B cell (primary cell): ENCODE data around the gene RDH13. TPM values are rescaled to one million over a fixed set of nuclear protein-coding genes. Genes with fewer than 3 reads are reported as not detected.

Experiments
- ATAC-seq: fragments of 200-7000 bp; cut with Tn5 transposase; one replicate; pipeline ENCODE4 v1.10.0; 2021; ENCODE audit warnings: low read depth, mild to moderate bottlenecking, moderate number of reproducible peaks, moderate library complexity
- CTCF ChIA-PET: fragments of 350-600 bp; sonication (Branson Sonifier 250); formaldehyde crosslinking; loops from one replicate; lab custom pipeline; 2021; ENCODE audit warnings: antibody characterized with exemption, inconsistent platforms; lab: Charles Lee
- POLR2A ChIA-PET: fragments of 350-600 bp; sonication (Branson Sonifier 250); formaldehyde crosslinking; loops from one replicate; lab custom pipeline; 2021; ENCODE audit warnings: antibody characterized with exemption; lab: Charles Lee
- DNase-seq: peaks from one replicate; pipeline ENCODE4 v3.0.0; 2013
- H2AFZ ChIP-seq: 2 replicates; pipeline ENCODE4 v1.6.1; 2012; ENCODE audit warnings: mild to moderate bottlenecking, low read depth, low read length; ENCODE audit not compliant: insufficient read depth, poor library complexity, severe bottlenecking
- H3K27ac ChIP-seq, 2 donors: 1 replicate in 1 of 2; 2 replicates in 1 of 2; pipeline ENCODE4 v1.5.1; 2012 to 2013; ENCODE audit warnings: low read length in 2 of 2, mild to moderate bottlenecking in 2 of 2, moderate library complexity in 1 of 2
- H3K27me3 ChIP-seq, 4 experiments: fragments of 200-600 bp in 1 of 4; sonication (generic) in 1 of 4; replicated peaks in 1 of 4; 1 replicate in 2 of 4; 2 replicates in 2 of 4; pipeline versions ENCODE4 v1.6.1 to v1.7.0; 2013 to 2016; ENCODE audit warnings: low read length in 3 of 4, mild to moderate bottlenecking in 2 of 4, mixed read lengths in 1 of 4, moderate library complexity in 1 of 4; ENCODE audit not compliant: insufficient read depth in 4 of 4, control insufficient read depth in 3 of 4; ENCODE audit errors: control extremely low read depth in 1 of 4
- H3K36me3 ChIP-seq, 2 experiments: replicated peaks in 1 of 2; 1 replicate in 1 of 2; 2 replicates in 1 of 2; pipeline versions ENCODE4 v1.6.1 to v1.7.1; 2013; ENCODE audit warnings: low read length in 1 of 2; ENCODE audit not compliant: insufficient read depth in 2 of 2, control insufficient read depth in 1 of 2; ENCODE audit errors: control extremely low read depth in 1 of 2, extremely low read depth in 1 of 2
- H3K4me1 ChIP-seq, 2 donors: fragments of 200-600 bp in 1 of 2; sonication (generic) in 1 of 2; 1 replicate in 1 of 2; 2 replicates in 1 of 2; pipeline versions ENCODE4 v1.5.1 to v1.6.1; 2013 to 2017; ENCODE audit warnings: low read length in 2 of 2; ENCODE audit not compliant: control insufficient read depth in 2 of 2, insufficient read depth in 2 of 2
- H3K4me2 ChIP-seq: replicated peaks from 2 replicates; pipeline ENCODE3; 2012; ENCODE audit warnings: mild to moderate bottlenecking, low read depth, low read length; ENCODE audit not compliant: poor library complexity, severe bottlenecking
- H3K4me3 ChIP-seq, 5 experiments: fragments of 200-600 bp in 1 of 5; sonication (generic) in 1 of 5; 1 replicate in 3 of 5; 2 replicates in 2 of 5; pipeline versions ENCODE4 v1.5.1 to v1.7.0; 2011 to 2016; ENCODE audit warnings: low read length in 4 of 5, mild to moderate bottlenecking in 4 of 5, low read depth in 2 of 5, control low read depth in 1 of 5, moderate library complexity in 1 of 5; ENCODE audit not compliant: insufficient read depth in 1 of 5; ENCODE audit errors: control extremely low read depth in 1 of 5, extremely low read depth in 1 of 5
- H3K79me2 ChIP-seq: fragments of 200-600 bp; sonication (generic); one replicate; pipeline ENCODE4 v1.6.0; 2016; ENCODE audit warnings: low read length; ENCODE audit not compliant: control insufficient read depth, insufficient read depth
- H3K9ac ChIP-seq: fragments of 200-600 bp; sonication (generic); 2 replicates; pipeline ENCODE4 v1.6.1; 2017; ENCODE audit warnings: mild to moderate bottlenecking, low read length, moderate library complexity
- H3K9me3 ChIP-seq, 3 donors: one replicate each; pipeline versions ENCODE4 v1.6.1 to v1.7.1; 2013; ENCODE audit warnings: low read length in 2 of 3; ENCODE audit not compliant: control insufficient read depth in 2 of 3, insufficient read depth in 1 of 3; ENCODE audit errors: control extremely low read depth in 1 of 3
- H4K20me1 ChIP-seq: 2 replicates; pipeline ENCODE4 v1.6.0; 2012; ENCODE audit warnings: mild to moderate bottlenecking, low read length; ENCODE audit not compliant: insufficient read depth, control insufficient read depth, poor library complexity, severe bottlenecking
- H3K27ac Mint-ChIP-seq: one replicate; pipeline ENCODE4 v1.8.0; 2021; ENCODE audit warnings: mixed read lengths
- H3K27me3 Mint-ChIP-seq: one replicate; pipeline ENCODE4 v1.8.0; 2021; ENCODE audit warnings: mixed read lengths
- H3K4me1 Mint-ChIP-seq: one replicate; pipeline ENCODE4 v1.8.0; 2021; ENCODE audit warnings: mixed read lengths
- H3K4me3 Mint-ChIP-seq: one replicate; pipeline ENCODE4 v1.8.0; 2021; ENCODE audit warnings: mixed read lengths
- H3K9me3 Mint-ChIP-seq: one replicate; pipeline ENCODE4 v1.8.0; 2022; ENCODE audit warnings: mixed read lengths; ENCODE audit not compliant: insufficient read depth
- EZH2 ChIP-seq: IDR thresholded peaks from 2 replicates; pipeline ENCODE4 v1.6.1; 2012; ENCODE audit warnings: borderline replicate concordance, low read depth, mild to moderate bottlenecking, moderate library complexity, low read length; ENCODE audit not compliant: insufficient read depth, poor library complexity, severe bottlenecking
- WGBS: methylation state at CpG from one replicate; pipeline ENCODE4 v1.1.5; 2013; ENCODE audit warnings: missing lambda C conversion rate; ENCODE audit not compliant: insufficient coverage; 5-methylcytosine and 5-hydroxymethylcytosine counted together
- intact Hi-C: fragments of 100-400 bp; cut with micrococcal nuclease; formaldehyde crosslinking; loops from one replicate; pipeline ENCODE4 v1.10.0; 2022
- polyA plus RNA-seq: library from polyadenylated mRNA; depleted of rRNA; stranded (reverse); fragments of >200 nt; gene quantifications from 2 replicates; pipeline ENCODE4 v1.2.3, GENCODE V29; 2012
- total RNA-seq, 2 donors: library from RNA; stranded (reverse); fragments of 120-200 nt in 1 of 2; gene quantifications; 1 replicate in 1 of 2; 2 replicates in 1 of 2; pipeline versions ENCODE4 v1.2.3 to v1.2.4, GENCODE V29; 2013 to 2022
- TF ChIP-seq, protein P1 (sequence below): fragments of 200-600 bp; IDR thresholded peaks from one replicate; pipeline ENCODE4 v1.8.0; 2022; ENCODE audit warnings: antibody characterized with exemption, mild to moderate bottlenecking

The RDH13 gene
- total and polyA plus RNA-seq, 2 donors (not counting 1 experiment from before 2014, with no cell fraction given) = 17.5 to 20.4 TPM

DNA sequence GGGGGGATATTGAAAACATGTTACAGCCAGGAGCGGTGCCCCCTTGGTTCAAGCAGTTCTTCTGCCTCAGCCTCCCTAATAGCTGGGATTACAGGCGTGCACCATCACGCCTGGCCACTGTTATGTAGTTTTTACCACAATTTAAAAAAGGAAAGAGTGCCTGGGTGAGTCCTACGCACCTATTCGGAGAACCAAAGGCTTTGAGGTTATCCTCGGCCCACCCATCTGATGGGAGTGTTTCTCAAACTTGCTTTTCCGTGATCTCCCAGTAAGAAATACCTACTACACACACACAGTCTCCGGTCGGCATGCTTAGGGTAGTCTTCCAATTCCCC, 20.6 kb downstream of the RDH13 start:
- ATAC-seq = no peak
- no peak overlapping the region for H3K4me3 ChIP-seq

DNA sequence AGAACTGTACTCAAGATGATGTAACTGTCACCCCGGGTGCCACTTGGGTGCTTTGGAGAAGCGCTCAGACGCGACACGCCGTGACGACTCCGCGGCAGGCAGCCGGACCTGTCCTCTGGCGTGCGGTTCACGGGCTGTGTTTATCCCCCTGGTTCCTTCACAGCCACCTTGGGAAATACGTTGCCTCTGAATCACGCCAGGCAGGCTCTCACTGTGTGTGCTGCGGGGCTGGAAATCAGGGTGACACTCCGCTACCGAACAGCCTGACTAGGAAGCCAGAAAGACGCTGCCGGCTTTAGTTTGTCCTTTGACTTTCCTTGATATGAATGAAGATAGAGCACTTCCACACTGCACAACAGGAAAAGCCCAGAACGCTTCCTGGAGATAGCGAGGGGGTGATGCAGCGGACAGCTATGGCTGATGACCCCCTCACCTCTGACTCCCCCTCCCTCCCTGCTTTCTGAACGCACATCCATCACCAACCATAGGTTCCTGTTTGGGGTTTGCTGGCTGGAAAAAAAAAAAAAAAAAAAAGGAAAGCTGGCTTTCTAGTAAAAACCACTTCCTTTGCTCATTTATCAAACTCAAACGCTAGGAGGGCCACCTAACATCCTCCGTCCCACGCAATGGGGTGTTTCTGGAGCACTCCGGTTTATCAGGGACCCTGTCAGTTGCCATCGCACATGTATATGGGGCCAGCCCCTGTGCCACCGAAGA, 21.2 kb downstream of the RDH13 start:
- ChIA-PET POLR2A (no interaction called here), CTCF (no interaction called here)
- Histone ChIP-seq H3K27me3 (no peaks in the 10 kb centered on the region), H3K9ac (no peak overlapping the region), H2AFZ (no peak overlapping the region), H3K9me3 (no peaks in the 10 kb centered on the region), H3K79me2 (no peaks in the 10 kb centered on the region), H3K4me2 (peak overlapping the region; percentile 18), H3K27ac (no peak overlapping the region), H4K20me1 (peaks cover 10% of the 10 kb centered on the region), H3K36me3 (peaks cover 0 to 19% of the 10 kb centered on the region in 2 experiments), H3K4me3 (no peak overlapping the region), H3K4me1 (peaks cover 6 to 8% of the 10 kb centered on the region in 2 donors)
- no peaks in the 10 kb centered on the region for H3K9me3 Mint-ChIP-seq
- peaks cover 8% of the 10 kb centered on the region for H3K4me1 Mint-ChIP-seq
- no peak for TF ChIP-seq EZH2
- TF ChIP-seq, protein P1, sequence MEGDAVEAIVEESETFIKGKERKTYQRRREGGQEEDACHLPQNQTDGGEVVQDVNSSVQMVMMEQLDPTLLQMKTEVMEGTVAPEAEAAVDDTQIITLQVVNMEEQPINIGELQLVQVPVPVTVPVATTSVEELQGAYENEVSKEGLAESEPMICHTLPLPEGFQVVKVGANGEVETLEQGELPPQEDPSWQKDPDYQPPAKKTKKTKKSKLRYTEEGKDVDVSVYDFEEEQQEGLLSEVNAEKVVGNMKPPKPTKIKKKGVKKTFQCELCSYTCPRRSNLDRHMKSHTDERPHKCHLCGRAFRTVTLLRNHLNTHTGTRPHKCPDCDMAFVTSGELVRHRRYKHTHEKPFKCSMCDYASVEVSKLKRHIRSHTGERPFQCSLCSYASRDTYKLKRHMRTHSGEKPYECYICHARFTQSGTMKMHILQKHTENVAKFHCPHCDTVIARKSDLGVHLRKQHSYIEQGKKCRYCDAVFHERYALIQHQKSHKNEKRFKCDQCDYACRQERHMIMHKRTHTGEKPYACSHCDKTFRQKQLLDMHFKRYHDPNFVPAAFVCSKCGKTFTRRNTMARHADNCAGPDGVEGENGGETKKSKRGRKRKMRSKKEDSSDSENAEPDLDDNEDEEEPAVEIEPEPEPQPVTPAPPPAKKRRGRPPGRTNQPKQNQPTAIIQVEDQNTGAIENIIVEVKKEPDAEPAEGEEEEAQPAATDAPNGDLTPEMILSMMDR = no peak
- ATAC-seq (no peak), DNase-seq (no peak)
- H3K4me3 Mint-ChIP-seq = no peak overlapping the region
- intact Hi-C loops = no loop called here
- H3K27me3 Mint-ChIP-seq = no peaks in the 10 kb centered on the region
- no peak overlapping the region for H3K27ac Mint-ChIP-seq
- WGBS = 32% methylated on average over 17 of the region's 30 CpGs

More for the DNA sequence above, 20.6 kb downstream of the RDH13 start:
- H3K27me3 Mint-ChIP-seq = no peaks in the 10 kb centered on the region
- no peaks in the 10 kb centered on the region for H3K27me3 ChIP-seq
- H3K4me1 Mint-ChIP-seq = peaks cover 8% of the 10 kb centered on the region
- no peaks in the 10 kb centered on the region for H3K9me3 ChIP-seq
- intact Hi-C loops = no loop called here
- ChIA-PET CTCF (no interaction called here), POLR2A (no interaction called here)
- H3K4me3 Mint-ChIP-seq = no peak overlapping the region
- WGBS = 53% methylated on average over 7 of the region's 9 CpGs
- H2AFZ ChIP-seq = no peak overlapping the region
- H3K9ac ChIP-seq = no peak overlapping the region
- no peak overlapping the region for H3K27ac ChIP-seq
- H3K4me1 ChIP-seq = peaks cover 6 to 8% of the 10 kb centered on the region in 2 donors
- H3K27ac Mint-ChIP-seq = no peak overlapping the region
- peak overlapping the region; percentile 18 for H3K4me2 ChIP-seq
- H4K20me1 ChIP-seq = peaks cover 10% of the 10 kb centered on the region
- no peaks in the 10 kb centered on the region for H3K9me3 Mint-ChIP-seq
- no peak for DNase-seq
- TF ChIP-seq EZH2 = no peak
- TF ChIP-seq, protein P1 = no peak
- H3K79me2 ChIP-seq = no peaks in the 10 kb centered on the region
- peaks cover 0 to 24% of the 10 kb centered on the region in 2 experiments for H3K36me3 ChIP-seq
